ENCODE results near the gene SERINC5. TPM values are rescaled to one million over a fixed set of nuclear protein-coding genes. Genes with fewer than 3 reads are reported as not detected.

The SERINC5 gene
- total RNA-seq, 1 donor from 2014 or later = 57.3 TPM

DNA sequence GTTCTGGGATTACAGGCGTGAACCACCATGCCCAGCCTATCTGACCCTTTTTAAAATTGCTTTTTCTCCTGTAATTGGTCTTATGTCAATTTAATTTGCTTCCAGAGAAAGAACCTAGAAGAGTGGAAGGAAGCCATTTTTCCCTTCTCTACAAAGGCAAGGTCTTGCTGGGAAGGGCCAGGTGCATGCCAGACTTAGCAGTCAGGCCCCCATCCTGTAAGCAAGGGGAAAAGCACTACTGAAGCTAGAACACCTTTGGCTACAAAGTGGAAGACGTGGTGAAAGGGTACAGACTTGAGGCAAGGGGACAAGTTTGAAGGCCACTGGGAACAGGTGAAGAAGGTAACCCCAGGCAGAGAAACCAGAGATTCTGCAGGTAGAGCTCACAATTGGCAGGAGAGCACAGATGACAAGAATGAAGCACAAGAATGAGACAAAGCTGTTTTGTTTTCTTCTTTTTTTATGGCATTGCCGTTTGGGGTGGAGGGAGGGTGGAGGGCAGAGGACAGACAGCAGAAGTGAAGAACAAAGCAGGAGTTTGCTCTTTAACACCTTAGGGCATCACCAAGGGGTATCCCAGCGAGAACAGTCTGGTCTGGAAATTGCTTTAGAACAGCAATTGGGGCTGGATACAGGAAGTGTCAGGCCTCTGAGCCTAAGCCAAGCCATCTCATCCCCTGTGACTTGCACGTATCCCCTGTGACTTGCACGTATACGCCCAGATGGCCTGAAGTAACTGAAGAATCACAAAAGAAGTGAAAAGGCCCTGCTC, 72.9 kb downstream of the SERINC5 start:
- TF ChIP-seq, protein P1, sequence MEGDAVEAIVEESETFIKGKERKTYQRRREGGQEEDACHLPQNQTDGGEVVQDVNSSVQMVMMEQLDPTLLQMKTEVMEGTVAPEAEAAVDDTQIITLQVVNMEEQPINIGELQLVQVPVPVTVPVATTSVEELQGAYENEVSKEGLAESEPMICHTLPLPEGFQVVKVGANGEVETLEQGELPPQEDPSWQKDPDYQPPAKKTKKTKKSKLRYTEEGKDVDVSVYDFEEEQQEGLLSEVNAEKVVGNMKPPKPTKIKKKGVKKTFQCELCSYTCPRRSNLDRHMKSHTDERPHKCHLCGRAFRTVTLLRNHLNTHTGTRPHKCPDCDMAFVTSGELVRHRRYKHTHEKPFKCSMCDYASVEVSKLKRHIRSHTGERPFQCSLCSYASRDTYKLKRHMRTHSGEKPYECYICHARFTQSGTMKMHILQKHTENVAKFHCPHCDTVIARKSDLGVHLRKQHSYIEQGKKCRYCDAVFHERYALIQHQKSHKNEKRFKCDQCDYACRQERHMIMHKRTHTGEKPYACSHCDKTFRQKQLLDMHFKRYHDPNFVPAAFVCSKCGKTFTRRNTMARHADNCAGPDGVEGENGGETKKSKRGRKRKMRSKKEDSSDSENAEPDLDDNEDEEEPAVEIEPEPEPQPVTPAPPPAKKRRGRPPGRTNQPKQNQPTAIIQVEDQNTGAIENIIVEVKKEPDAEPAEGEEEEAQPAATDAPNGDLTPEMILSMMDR (IDR thresholded peaks at IDR 0.05; ENCODE audit: insufficient read depth, low read depth, low read length) = no peak
- no peak for TF ChIP-seq EZH2 (IDR thresholded peaks at IDR 0.05; ENCODE audit: insufficient read depth, low read length)
- Mint-ChIP-seq H3K36me3 (ENCODE audit: low read depth, unreplicated experiment) (no peaks in the 10 kb centered on the region), H3K4me3 (ENCODE audit: unreplicated experiment) (no peak overlapping the region), H3K27me3 (ENCODE audit: low read depth, unreplicated experiment) (no peaks in the 10 kb centered on the region), H3K4me1 (ENCODE audit: low read depth, unreplicated experiment) (peaks cover 27% of the 10 kb centered on the region), H3K9me3 (ENCODE audit: unreplicated experiment) (no peaks in the 10 kb centered on the region), H3K27ac (ENCODE audit: unreplicated experiment) (no peak overlapping the region)
- H2AFZ ChIP-seq (ENCODE audit: low read depth, low read length) = no peak overlapping the region
- peaks cover 34% of the 10 kb centered on the region for H4K20me1 ChIP-seq (ENCODE audit: insufficient read depth, low read length)
- peaks cover 14% of the 10 kb centered on the region for H3K79me2 ChIP-seq (ENCODE audit: insufficient read depth, low read length)
- no peaks in the 10 kb centered on the region for H3K27me3 ChIP-seq (ENCODE audit: insufficient read depth, low read length)
- no peak overlapping the region for H3K27ac ChIP-seq (ENCODE audit: low read depth, low read length)
- no peak overlapping the region for H3K9ac ChIP-seq (ENCODE audit: low read length)
- H3K9me3 ChIP-seq (ENCODE audit: insufficient read depth, low read depth, low read length) = no peaks in the 10 kb centered on the region
- DNase-seq (ENCODE audit: low read depth) = no peak
- peaks cover 3% of the 10 kb centered on the region for H3K4me1 ChIP-seq (ENCODE audit: insufficient read depth, low read length)
- FAIRE-seq = no peak
- H3K36me3 ChIP-seq (ENCODE audit: insufficient read depth, low read length) = no peaks in the 10 kb centered on the region
- no peak overlapping the region for H3K4me3 ChIP-seq (ENCODE audit: insufficient read depth, low read depth, low read length)
- no peak overlapping the region for H3K4me2 ChIP-seq (ENCODE audit: low read length)

DNA sequence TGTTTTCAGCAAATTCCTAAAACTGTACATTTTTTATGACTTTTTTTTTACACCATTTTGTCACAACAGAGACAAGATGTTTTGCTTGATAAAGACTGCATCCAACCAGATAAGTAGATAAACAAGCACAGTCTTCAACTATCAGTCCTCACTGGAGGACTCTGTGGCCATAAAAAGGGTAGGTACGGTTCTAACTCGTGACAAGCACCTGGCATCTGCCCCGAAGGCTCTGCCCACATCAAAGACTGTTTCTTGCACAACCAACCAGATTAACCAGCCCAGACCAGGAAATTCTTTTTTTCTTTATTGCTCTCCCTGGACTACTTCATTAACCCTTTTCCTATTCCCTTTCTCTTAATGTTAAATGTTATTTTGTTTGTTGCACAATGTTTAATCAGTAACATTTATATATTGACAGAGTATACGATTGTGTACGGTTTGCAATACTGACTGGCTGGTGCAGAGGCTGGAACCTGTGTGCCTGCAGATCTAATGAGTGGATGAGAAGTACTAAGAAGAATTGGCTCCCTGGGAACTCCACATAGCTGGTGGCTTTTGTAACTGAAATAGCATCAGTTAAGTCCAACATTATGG, 74.1 kb downstream of the SERINC5 start:
- no peak overlapping the region for H3K4me2 ChIP-seq (ENCODE audit: low read length)
- Mint-ChIP-seq H3K27ac (ENCODE audit: unreplicated experiment) (no peak overlapping the region), H3K4me1 (ENCODE audit: low read depth, unreplicated experiment) (peaks cover 27% of the 10 kb centered on the region)

More for the DNA sequence above, 74.1 kb downstream of the SERINC5 start:
- Histone ChIP-seq H3K27ac (ENCODE audit: low read depth, low read length) (no peak overlapping the region), H2AFZ (ENCODE audit: low read depth, low read length) (no peak overlapping the region), H3K36me3 (ENCODE audit: insufficient read depth, low read length) (no peaks in the 10 kb centered on the region), H3K9me3 (ENCODE audit: insufficient read depth, low read depth, low read length) (no peaks in the 10 kb centered on the region), H3K79me2 (ENCODE audit: insufficient read depth, low read length) (peaks cover 10% of the 10 kb centered on the region), H3K9ac (ENCODE audit: low read length) (no peak overlapping the region), H3K4me1 (ENCODE audit: insufficient read depth, low read length) (peaks cover 3% of the 10 kb centered on the region), H4K20me1 (ENCODE audit: insufficient read depth, low read length) (peaks cover 34% of the 10 kb centered on the region), H3K27me3 (ENCODE audit: insufficient read depth, low read length) (no peaks in the 10 kb centered on the region), H3K4me3 (ENCODE audit: insufficient read depth, low read depth, low read length) (no peak overlapping the region)
- FAIRE-seq = no peak
- TF ChIP-seq, protein P1 (IDR thresholded peaks at IDR 0.05; ENCODE audit: insufficient read depth, low read depth, low read length) = no peak
- TF ChIP-seq EZH2 (IDR thresholded peaks at IDR 0.05; ENCODE audit: insufficient read depth, low read length) = no peak
- Mint-ChIP-seq H3K27me3 (ENCODE audit: low read depth, unreplicated experiment) (no peaks in the 10 kb centered on the region), H3K36me3 (ENCODE audit: low read depth, unreplicated experiment) (no peaks in the 10 kb centered on the region), H3K4me3 (ENCODE audit: unreplicated experiment) (no peak overlapping the region), H3K9me3 (ENCODE audit: unreplicated experiment) (no peaks in the 10 kb centered on the region)
- peak; percentile 53 for DNase-seq (ENCODE audit: low read depth)

Measured in astrocyte (in vitro differentiated cells and primary cell).